ENCODE results near the gene TRIM25.

Gene TRIM25

DNA sequence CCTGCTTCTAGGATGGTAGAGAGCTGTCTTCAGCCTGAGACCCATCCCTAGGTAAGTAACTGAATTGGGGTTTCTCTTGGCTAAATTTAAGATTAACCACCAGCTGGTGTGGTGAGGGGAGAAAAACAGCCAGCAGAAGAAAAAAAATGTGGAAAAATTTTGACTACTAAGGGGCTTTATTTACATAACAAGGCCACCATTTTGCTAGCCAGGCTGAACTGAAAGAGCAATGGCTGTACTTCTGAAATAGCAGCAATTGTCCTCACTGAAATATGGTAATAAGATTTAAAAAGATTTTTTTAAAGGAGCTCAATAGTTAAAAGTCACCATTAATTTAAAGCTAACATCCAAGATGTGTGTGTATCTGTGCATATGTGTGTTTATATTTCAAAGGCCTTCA, 12.4 kb upstream of the TRIM25 start:
- no peak for DNase-seq (ENCODE audit: low read depth)

DNA sequence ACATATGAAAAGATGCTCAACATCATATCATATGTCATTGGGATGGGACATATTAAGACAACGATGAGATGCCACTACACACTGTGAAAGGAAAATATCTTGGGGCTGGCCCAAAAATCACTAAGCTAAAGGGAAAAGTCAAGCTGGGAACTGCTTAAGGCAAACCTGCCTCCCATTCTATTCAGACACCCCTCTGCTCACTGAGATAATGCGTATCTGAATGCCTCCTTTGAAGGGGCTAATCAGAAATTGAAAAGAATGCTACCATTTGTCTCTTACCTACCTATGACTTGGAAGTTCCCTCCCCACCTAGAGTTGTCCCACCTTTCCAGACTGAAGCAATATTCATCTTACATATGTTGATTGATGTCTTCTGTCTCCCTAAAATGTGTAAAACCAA, 11.2 kb upstream of the TRIM25 start:
- no peak for DNase-seq (ENCODE audit: low read depth)

DNA sequence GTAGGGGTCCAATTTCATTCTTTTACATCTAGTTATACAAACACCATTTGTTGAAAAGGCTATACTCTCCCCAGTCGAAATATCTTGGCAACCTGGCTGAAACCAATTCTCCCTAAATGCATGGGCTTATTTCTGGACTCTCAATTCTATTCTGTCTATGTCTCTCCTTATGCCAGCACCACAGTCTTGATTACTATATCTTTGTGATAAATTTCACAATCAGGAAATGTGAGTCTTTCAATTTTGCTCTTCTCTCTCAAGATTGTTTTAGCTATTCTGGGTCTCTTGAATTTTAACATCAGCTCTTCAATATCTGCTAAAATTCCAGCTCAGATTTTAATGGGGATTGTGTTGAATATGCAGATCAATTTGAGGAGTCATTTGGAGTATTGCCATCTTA, 5.9 kb upstream of the TRIM25 start:
- DNase-seq (ENCODE audit: low read depth): no peak

- no peak for DNase-seq (ENCODE audit: low read depth)
Measured at GRCh38 chr17:56918916-56919315, 5.1 kb upstream of the TRIM25 start.

GRCh38 chr17:56917559-56918296, 3.9 kb upstream of the TRIM25 start:
- DNase-seq (ENCODE audit: low read depth): no peak

DNA sequence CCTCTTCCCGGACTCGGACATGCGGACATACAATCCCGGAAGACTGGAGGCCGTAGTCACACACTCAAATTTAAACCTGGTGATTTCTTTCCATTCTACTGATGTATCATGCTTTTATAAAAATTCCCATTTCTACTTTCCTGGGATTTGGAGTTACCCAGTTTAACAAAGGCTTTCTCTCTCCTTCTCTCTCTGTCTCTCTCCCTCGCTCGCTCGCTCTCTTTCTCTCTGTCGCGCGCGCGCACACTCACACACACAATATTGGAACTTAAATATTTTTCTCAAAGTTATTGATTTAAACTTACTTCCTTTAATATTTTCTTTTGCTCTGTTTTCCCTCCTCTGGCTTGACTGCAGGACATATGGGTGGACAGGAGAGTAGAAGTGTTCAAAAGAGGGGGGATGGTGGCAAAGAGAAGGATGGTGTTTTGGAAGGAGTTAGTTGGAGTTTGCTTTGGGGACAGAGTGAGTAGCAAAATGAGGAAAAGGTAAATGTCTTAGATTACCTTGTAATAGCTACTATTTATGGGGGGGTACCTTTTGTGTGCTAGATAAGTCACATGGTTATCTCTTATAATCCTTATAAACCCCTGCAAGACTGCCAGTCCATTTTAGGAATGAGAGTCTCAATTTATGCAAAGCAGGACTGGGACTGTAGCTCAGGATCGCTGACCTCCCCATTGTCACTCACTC, 878 bp upstream of the TRIM25 start:
- DNase-seq (ENCODE audit: low read depth): no peak

- no peak for DNase-seq (ENCODE audit: low read depth)
Measured at GRCh38 chr17:56913353-56913866, 439 bp downstream of the TRIM25 start.

GRCh38 chr17:56913000-56913311, 893 bp downstream of the TRIM25 start:
- DNase-seq (ENCODE audit: low read depth): no peak

- no peak for DNase-seq (ENCODE audit: low read depth)
Measured at GRCh38 chr17:56912105-56912999, 1.5 kb downstream of the TRIM25 start.

- DNase-seq (ENCODE audit: low read depth): no peak
Measured at GRCh38 chr17:56910509-56911235, 3.2 kb downstream of the TRIM25 start.

DNA sequence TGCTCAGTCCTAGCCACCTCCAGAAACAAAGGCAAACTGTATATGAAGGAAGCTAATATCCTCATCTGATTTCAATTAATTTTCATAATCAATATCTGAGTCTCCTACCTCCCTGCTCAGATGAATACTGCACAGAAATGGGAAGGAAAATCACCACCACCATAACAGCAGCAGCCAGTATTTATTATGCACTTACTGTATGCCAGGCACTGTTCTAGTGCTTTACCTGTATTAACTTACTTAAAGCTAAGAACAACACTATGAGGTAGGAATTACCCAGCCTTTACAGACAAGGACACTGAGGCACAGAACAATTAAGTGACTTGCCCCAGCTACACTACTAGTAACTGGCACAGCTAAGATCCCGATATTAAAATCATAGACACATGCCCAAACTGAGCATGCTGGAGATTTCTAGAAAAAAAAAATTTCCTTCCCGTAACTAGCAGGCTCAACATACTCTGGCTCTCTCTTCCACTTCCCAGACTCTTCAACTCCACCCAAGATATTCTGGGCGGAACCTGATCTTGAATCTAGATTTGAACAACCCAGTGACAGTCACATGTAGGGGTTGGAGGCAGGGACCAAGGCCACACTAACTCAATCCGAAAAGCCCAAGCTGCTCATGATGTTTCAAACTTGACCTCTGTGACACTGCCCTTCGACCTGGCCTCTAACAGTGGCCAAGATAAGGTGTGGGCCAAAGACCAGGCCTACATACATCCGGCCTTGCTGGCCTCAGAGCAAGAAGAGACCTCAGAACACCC, 3.9 kb downstream of the TRIM25 start:
- DNase-seq (ENCODE audit: low read depth): no peak

DNA sequence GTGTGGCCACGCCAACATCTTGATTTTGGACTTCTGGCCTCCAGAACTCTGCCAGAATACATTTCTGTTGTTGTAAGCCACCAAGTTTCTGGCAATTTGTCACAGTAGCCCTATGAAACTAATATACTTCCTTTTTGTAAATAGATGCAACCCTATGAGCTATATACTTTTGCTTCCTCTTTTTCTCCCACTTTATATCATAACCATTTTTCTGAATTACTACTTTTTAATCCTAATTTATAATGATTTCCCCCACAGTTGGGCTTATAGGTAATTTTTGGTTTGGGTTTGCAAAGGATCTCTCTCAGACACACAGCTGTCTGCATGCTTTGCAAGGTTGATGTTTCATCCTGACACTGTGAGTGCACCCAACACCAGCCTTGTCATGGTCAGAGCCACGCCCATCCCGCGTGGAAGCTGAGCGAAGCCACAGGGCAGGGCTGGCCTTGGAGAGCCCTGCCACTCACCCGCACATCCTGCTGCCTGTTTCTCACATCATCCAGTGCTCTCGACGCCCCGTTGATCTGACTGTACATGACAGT, 5.8 kb downstream of the TRIM25 start:
- DNase-seq (ENCODE audit: low read depth): no peak

GRCh38 chr17:56903560-56903959, 10.3 kb downstream of the TRIM25 start:
- DNase-seq (ENCODE audit: low read depth): no peak

DNA sequence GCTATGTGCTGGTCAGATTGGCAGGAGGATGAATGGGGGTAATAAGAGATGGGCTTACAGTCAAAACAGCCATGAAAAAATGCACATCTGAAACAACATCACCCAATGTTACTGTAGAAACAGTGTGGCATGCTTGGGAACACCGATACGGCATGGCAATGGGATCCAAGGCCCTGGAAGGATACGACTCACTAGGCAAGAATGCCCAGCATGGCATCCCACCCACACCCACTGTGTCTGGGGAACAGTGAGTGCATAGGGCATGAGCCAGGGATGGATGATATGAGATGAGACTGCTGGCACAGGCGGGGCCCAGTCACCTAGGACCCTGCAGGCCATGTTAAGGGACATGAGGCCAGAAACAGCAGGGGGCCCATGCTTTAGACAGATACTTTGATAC, 11.5 kb downstream of the TRIM25 start:
- DNase-seq (ENCODE audit: low read depth): no peak

- no peak for DNase-seq (ENCODE audit: low read depth)
Measured at GRCh38 chr17:56899403-56899802, 14.4 kb downstream of the TRIM25 start.

DNA sequence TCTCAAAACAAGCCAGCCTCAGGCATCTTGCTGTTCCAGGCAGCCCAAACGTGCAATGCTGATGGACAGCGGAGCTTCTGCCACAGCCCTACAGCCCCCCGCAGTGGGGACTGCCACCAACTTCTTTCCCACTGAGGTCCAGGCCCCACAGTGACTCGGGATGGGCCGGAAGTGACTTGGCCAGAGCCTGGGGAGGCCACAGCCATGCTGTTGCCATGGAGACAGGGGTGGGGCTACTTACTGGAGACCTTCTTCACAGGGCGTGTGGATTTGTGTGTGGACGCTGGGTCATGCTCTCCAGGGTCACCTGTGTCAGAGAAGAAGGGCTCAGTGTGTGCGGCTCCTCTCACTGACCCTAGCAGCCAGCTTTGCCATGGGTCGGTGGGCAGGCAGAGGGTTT, 15.0 kb downstream of the TRIM25 start:
- no peak for DNase-seq (ENCODE audit: low read depth)

GRCh38 chr17:56897646-56898424, 16.0 kb downstream of the TRIM25 start:
- DNase-seq (ENCODE audit: low read depth): no peak

- no peak for DNase-seq (ENCODE audit: low read depth)
Measured at GRCh38 chr17:56896968-56897359, 16.9 kb downstream of the TRIM25 start.

DNA sequence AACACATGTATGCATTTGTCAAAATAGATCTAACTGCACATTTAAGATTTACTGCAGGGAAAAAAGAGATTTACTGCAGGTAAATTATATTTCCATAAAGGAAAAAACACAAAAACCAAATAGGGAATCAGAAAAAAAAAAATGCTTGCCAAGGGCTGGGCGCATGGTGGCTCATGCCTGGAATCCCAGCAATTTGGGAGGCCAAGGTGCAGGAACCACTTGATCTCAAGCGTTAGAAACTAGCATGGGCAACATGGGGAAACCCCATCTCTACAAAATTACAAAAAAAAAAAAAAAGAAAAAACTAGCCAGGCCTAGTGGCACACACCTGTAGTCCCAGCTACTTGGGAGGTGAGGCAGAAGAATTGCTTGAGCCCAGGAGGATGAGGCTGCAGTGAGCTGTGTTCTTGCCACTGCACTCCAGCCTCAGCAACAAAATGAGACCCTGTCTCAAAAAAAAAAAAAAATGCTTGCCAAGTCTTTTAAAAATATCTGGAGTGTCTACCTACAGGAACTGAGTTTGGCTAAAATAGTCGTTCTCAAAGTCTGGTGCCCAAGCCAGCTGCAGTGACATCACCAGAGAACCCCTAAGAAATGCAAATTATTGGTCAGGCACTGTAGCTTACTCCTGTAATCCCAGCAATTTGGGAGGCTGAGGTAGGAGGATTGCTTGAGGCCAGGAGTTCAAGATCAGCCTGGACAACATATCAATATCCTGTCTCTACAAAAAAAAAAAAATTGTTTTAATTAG, 17.5 kb downstream of the TRIM25 start:
- DNase-seq (ENCODE audit: low read depth): no peak
